Measurements from ENCODE around the gene STAG3.
"Not testable (repeated sequence)": the region's sequence is repeated elsewhere in the genome, so short reads cannot be mapped to it uniquely, and the experiment has no call there.

The STAG3 gene

GRCh38 chr7:100176096-100177044 lies 1.3 kb upstream of the STAG3 start:
- DNase-seq, result no peak

DNA sequence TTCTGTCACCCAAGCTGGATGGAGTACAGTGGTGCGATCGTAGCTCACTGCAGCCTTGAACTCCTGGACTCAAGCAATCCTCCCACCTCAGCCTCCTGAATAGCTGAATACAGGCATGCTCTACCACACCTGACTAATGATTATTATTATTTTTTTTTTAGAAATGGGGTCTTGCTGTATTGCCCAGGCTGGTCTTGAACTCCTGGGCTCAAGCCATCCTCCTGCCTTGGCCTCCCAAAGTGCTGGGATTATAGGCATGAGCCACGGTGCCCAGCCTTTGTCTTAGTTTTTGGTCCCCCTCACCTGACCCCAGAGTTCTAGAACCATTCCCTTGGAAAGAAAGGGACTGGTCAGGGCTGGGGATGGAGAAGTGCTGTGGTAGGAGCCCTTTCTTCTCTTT lies 2.4 kb downstream of the STAG3 start:
- DNase-seq, result not testable (repeated sequence)

DNA sequence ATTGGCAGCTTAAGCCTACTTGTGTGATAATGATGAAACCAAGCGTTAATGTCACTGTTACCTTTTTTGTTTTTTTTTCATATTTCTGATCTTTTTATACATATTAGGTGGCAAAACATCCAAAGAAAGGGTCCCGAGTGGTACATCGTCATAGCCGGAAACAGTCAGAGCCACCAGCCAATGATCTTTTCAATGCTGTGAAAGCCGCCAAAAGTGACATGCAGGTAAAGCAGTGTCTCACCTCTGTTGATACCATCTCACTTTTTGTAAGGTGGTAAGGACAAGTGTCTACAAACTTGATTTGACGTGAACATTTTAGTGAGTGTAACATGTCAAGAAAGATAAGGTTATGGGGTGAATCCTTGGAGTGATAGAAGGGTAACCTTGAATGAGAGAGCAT lies 4.9 kb downstream of the STAG3 start:
- DNase-seq, result not testable (repeated sequence)

GRCh38 chr7:100183090-100183489 lies 5.4 kb downstream of the STAG3 start:
- DNase-seq, result not testable (repeated sequence)

GRCh38 chr7:100185726-100186125 lies 8.0 kb downstream of the STAG3 start:
- no peak for DNase-seq

GRCh38 chr7:100189061-100189460 lies 11.3 kb downstream of the STAG3 start:
- no peak for DNase-seq

GRCh38 chr7:100190048-100190711 lies 12.5 kb downstream of the STAG3 start:
- DNase-seq, result no peak

DNA sequence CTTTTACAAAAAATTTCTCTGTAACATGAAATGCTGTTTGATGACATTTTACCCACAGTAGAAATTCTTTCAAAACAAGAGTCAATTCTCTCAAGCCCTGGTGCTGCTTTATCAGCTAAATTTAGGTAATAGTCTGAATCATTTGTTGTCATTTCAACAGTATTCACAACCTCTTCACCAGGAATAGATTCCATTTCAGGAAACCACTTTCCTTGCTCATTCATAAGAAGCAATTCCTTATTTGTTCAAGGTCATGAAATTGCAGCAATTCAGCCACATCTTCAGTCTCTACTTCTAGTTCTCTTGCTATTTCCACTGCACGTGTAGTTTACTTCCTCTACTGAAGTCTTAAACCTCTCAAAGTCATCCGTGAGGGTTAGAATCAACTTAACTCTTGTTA lies 14.1 kb downstream of the STAG3 start:
- DNase-seq, result no peak

DNA sequence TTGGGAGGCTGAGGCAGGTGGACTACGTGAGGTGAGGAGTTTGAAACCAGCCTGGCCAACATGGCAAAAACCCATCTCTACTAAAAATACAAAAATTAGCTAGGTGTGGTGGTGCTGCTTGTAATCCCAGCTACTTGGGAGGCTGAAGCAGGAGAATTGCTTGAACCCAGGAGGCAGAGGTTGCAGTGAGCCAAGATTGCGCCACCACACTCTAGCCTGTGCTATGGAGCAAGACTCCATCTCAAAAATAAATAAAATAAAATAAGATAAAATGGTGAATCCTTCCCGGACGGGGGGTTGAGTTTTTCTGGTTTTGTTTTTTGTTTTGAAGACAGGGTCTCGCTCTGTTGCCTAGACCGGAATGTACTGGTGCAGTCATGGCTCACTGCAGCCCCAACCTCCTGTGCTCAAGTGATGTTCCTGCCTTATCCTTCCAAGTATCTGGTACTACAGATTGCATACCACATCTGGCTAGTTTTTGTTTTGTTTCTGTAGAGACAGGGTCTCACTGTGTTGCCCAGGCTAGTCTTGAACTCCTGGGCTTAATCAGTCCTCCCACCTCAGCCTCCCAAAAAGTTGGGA lies 14.7 kb downstream of the STAG3 start:
- not testable (repeated sequence) for DNase-seq

- DNase-seq, result no peak
These were observed 15.3 kb downstream of the STAG3 start for GRCh38 chr7:100192969-100193368.

DNA sequence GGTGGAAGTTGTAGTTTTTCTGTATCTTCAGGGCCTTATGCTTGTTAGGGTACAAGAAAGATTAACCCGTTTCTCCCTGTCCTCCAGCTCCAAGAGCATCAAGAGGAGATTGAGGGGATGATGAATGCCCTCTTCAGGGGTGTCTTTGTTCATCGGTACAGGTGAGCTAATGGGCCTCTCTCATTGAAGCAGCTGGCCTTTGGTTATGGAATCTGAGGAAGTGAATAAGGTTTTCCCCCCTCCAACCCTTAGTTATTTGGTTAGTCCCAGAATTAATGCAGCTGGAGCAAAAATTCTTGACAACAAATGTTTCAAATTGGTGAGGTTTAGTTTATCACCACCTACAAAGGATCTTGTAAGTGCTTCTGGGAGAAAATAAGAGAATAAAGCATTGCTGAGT lies 17.5 kb downstream of the STAG3 start:
- no peak for DNase-seq

GRCh38 chr7:100195901-100196322 lies 18.2 kb downstream of the STAG3 start:
- not testable (repeated sequence) for DNase-seq

DNA sequence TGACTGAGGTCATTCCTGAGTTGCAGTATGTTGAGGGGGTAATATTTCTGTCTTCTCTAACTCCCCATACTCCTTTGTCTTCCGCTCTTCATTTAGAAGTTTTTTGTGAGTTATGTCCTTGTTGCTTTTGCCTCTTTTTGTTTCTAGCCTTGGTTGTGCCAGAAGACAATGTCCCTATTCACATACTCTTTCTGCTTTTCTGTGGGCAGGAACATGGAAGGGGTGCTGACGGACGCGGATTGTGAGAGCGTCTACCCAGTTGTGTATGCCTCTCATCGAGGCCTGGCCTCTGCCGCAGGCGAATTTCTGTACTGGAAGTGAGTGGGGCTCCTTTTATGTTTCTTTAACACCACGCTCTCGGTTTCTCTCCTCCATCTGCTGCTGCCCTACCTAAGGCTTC lies 20.5 kb downstream of the STAG3 start:
- DNase-seq, result no peak

GRCh38 chr7:100200693-100201092 lies 23.0 kb downstream of the STAG3 start:
- DNase-seq, result no peak

DNA sequence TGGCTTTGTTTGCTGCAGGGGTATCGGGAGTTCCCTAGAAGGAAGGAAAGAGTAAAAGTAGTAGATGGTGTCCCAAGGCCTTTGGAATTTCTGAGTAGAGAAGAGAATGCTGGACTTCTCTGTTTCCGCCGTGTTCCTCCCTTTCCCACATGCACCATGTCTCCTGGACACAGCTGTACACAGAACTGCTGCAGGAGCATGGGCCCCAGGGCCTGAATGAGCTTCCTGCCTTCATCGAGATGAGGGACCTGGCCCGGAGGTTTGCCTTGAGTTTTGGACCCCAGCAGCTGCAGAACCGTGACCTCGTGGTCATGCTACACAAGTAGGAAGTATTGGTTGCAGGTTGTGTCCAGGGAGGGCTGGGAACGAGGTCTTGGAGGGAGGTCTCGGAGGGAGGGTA lies 26.7 kb downstream of the STAG3 start:
- DNase-seq, result no peak

GRCh38 chr7:100208911-100209408 lies 31.2 kb downstream of the STAG3 start:
- DNase-seq, result no peak

DNA sequence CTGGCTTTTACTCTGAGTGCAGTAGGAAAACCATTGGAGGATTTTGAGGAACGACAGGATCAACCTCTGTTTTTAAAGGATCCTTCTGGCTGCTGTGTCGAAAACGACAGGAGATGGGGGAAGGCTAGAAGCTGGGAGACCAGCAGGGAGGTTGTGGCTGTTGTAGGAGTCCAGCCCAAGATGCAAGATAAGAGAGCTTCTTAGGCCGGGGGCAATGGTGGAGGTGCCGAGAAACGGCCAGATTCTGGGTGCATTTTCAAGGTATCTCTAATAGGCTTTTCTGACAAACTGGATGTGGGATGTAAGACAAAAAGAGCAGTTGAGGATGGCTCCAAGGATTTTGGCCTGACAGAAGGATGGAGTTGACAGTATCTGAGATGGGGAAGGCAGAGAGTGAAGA lies 31.8 kb downstream of the STAG3 start:
- no peak for DNase-seq

DNA sequence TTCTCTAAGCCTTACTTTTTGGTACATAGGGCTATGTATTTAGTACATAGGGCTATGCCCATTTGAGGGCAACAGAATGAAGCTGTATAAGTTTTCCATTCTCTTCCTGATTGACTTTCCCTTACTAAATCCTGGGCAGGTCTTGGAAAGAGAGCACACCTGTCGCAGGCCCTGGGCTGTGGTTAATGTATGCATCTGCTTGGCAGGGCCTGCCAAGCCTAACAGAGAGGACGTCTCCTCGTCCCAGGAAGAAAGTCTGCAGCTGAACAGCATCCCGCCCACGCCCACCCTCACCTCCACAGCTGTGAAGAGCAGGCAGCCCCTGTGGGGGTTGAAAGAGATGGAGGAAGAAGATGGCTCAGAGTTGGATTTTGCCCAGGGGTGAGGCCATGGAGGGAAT lies 33.1 kb downstream of the STAG3 start:
- no peak for DNase-seq

- DNase-seq, result no peak
These were observed 33.6 kb downstream of the STAG3 start for GRCh38 chr7:100211342-100211780.

GRCh38 chr7:100212631-100213286 lies 35.0 kb downstream of the STAG3 start:
- DNase-seq, result no peak

DNA sequence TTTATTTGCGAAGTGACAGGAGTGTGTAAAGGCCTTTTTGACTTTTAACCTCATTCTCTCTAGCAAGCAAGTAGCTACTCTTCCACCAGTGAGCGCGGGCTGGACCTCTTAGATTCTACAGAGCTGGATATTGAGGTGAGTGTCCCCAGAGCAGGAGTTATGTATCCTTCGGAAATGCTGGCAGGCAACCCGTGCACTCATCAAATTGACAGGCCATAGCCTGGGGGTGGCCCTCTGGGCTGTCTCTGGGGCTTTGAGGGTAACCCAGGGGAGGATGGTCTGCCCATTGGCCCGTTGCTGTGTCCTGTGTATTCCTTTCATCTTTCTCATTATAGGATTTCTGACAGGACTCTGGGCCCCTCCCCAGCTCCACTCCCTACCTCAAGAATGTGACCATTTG lies 36.0 kb downstream of the STAG3 start:
- DNase-seq, result no peak

- DNase-seq, result not testable (repeated sequence)
These were observed 36.6 kb downstream of the STAG3 start for GRCh38 chr7:100214356-100214755.

DNA sequence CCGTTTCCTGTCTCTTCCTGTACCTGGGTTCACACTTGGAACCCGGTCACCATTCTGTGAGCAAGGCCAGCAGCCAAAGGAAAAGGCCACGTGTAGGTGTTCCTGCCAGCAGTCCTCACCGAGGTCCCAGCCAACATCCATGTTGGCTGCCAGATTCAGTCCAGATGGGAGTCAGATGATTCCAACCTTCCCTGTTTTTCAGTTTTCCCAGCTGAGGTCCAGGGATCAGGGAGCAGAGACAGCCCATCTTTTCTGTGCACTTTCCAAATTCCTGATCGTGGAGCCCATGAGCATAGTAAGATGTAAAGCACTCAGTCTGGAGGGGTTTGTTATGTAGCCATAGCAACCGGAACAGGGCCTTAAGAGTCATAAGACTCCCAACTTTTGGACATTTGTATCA lies 38.2 kb downstream of the STAG3 start:
- DNase-seq, result peak in 8 of 14 donors; percentile 9 to 94 (median 24)

Data from C1 segment of cervical spinal cord (tissue), 14 donors.